HCT116 (cell line): ENCODE measurements around the gene SLC22A4.

Source experiments
- CTCF ChIP-seq, 3 experiments: fragments of 200-600 bp in 1 of 3; sonication (generic) in 1 of 3; IDR thresholded peaks in 2 of 3; conservative IDR thresholded peaks in 1 of 3; 2 replicates each; pipeline ENCODE4 v1.5.1; 2012 to 2017; ENCODE audit warnings: low read depth in 2 of 3, low read length in 2 of 3, antibody characterized with exemption in 1 of 3, borderline replicate concordance in 1 of 3, control low read depth in 1 of 3, mild to moderate bottlenecking in 1 of 3, mixed read lengths in 1 of 3, mixed run types in 1 of 3, moderate library complexity in 1 of 3; ENCODE audit not compliant: insufficient read depth in 1 of 3
- JUND ChIP-seq: IDR thresholded peaks from 2 replicates; pipeline ENCODE4 v1.6.1; 2012
- MAX ChIP-seq: IDR thresholded peaks from 2 replicates; pipeline ENCODE4 v1.6.1; 2012
- POLR2A ChIP-seq: IDR thresholded peaks from 2 replicates; pipeline ENCODE4 v1.7.0; 2011; ENCODE audit warnings: borderline replicate concordance; ENCODE audit not compliant: insufficient read depth, insufficient read length; ENCODE audit errors: extremely low read depth
- POLR2AphosphoS5 ChIP-seq: IDR thresholded peaks from 2 replicates; pipeline ENCODE4 v1.6.1; 2011; ENCODE audit warnings: mild to moderate bottlenecking, low read depth, low read length, moderate library complexity
- SIN3A ChIP-seq: IDR thresholded peaks from 2 replicates; pipeline ENCODE4 v1.6.1; 2012; ENCODE audit warnings: low read depth
- YY1 ChIP-seq: IDR thresholded peaks from 2 replicates; pipeline ENCODE4 v1.6.1; 2011; ENCODE audit warnings: low read length, low read depth, moderate library complexity, mild to moderate bottlenecking; ENCODE audit not compliant: insufficient replicate concordance; ENCODE audit errors: extremely low read depth

- TF ChIP-seq POLR2AphosphoS5 (no peak), YY1 (no peak), CTCF (IDR thresholded peaks at IDR 0.05 in 2 of 3, conservative IDR thresholded peaks at IDR 0.05 in 1 of 3; ENCODE audit: borderline replicate concordance in 1 of 3, insufficient read depth in 1 of 3, low read depth in 2 of 3, low read length in 2 of 3) (no peak), MAX (no peak), JUND (no peak), SIN3A (no peak), POLR2A (no peak)
Measured at GRCh38 chr5:132380741-132381140, 86.5 kb downstream of the SLC22A4 start.
